ENCODE measurements around the gene RASEF. TPM values are rescaled to one million over a fixed set of nuclear protein-coding genes. Genes with fewer than 3 reads are reported as not detected.

RASEF gene
- total RNA-seq, 2 donors from 2014 or later = not detected

- no peak overlapping the region for H3K27ac Mint-ChIP-seq
- no peak overlapping the region for H3K4me3 Mint-ChIP-seq
- ATAC-seq = no peak
- DNase-seq (ENCODE audit: low spot score) = no peak
- H3K4me1 Mint-ChIP-seq (ENCODE audit: low read depth in 2 of 2) = no peaks in the 10 kb centered on the region
- no peaks in the 10 kb centered on the region for H3K36me3 Mint-ChIP-seq
- H3K9me3 Mint-ChIP-seq = peaks cover 5% of the 10 kb centered on the region
- H3K27me3 Mint-ChIP-seq = no peaks in the 10 kb centered on the region
Observed at GRCh38 chr9:82996941-82997340, 66.0 kb downstream of the RASEF start.

DNA sequence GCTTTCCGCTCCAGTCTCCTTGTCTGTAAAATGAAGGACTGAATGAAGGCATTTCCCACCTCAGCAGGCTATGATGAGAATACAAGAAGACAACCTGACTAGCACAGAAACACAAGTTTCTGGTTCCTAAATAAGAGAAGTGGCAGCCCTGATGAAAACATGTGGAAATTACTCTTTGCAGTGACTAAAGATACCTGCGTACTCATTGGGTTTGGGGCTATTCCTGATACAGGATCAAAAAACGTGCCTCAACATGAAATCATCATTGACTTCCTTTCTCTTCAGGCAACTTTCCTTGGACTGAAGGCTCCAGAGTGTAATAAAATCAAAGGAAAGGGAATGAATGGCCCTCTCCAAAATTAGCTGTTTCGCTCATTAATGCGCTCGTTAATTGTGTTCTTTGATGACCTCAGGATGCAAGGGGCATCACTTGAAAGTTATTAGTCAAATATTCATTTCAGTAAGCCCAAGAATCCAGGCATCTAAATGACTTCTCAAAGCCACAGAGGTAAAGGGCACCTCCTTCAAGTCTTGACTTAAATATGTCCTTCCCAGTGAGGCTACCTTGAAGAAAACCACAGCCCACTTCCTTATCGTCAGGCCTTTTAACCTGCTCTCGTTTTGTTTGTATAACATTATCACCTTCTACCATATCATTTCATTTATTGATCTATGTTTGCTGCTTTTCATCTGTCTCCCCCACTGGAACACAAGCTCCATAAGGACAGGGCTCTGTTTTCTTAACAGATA, 68.9 kb downstream of the RASEF start:
- ATAC-seq (no peak), DNase-seq (ENCODE audit: low spot score) (no peak)
- Mint-ChIP-seq H3K9me3 (peaks cover 5% of the 10 kb centered on the region), H3K36me3 (no peaks in the 10 kb centered on the region), H3K27ac (no peak overlapping the region), H3K4me3 (no peak overlapping the region), H3K27me3 (no peaks in the 10 kb centered on the region), H3K4me1 (ENCODE audit: low read depth in 2 of 2) (no peaks in the 10 kb centered on the region)

GRCh38 chr9:82991671-82992070, 71.3 kb downstream of the RASEF start:
- Mint-ChIP-seq H3K4me1 (ENCODE audit: low read depth in 2 of 2) (no peaks in the 10 kb centered on the region), H3K27ac (no peak overlapping the region), H3K27me3 (no peaks in the 10 kb centered on the region), H3K36me3 (no peaks in the 10 kb centered on the region), H3K9me3 (no peaks in the 10 kb centered on the region), H3K4me3 (no peak overlapping the region)
- ATAC-seq = no peak
- no peak for DNase-seq (ENCODE audit: low spot score)

- H3K4me3 Mint-ChIP-seq = no peak overlapping the region
- no peaks in the 10 kb centered on the region for H3K27me3 Mint-ChIP-seq
- ATAC-seq (no peak), DNase-seq (ENCODE audit: low spot score) (no peak)
- no peak overlapping the region for H3K27ac Mint-ChIP-seq
- H3K4me1 Mint-ChIP-seq (ENCODE audit: low read depth in 2 of 2) = no peaks in the 10 kb centered on the region
- no peaks in the 10 kb centered on the region for H3K36me3 Mint-ChIP-seq
- H3K9me3 Mint-ChIP-seq = peaks cover 2% of the 10 kb centered on the region
Observed at GRCh38 chr9:82989929-82990328, 73.0 kb downstream of the RASEF start.

GRCh38 chr9:82988488-82988887, 74.5 kb downstream of the RASEF start:
- no peak overlapping the region for H3K4me3 Mint-ChIP-seq
- H3K36me3 Mint-ChIP-seq = no peaks in the 10 kb centered on the region
- H3K27me3 Mint-ChIP-seq = no peaks in the 10 kb centered on the region
- H3K27ac Mint-ChIP-seq = no peak overlapping the region
- ATAC-seq (no peak), DNase-seq (ENCODE audit: low spot score) (no peak)
- no peaks in the 10 kb centered on the region for H3K4me1 Mint-ChIP-seq (ENCODE audit: low read depth in 2 of 2)
- H3K9me3 Mint-ChIP-seq = peaks cover 4% of the 10 kb centered on the region

DNA sequence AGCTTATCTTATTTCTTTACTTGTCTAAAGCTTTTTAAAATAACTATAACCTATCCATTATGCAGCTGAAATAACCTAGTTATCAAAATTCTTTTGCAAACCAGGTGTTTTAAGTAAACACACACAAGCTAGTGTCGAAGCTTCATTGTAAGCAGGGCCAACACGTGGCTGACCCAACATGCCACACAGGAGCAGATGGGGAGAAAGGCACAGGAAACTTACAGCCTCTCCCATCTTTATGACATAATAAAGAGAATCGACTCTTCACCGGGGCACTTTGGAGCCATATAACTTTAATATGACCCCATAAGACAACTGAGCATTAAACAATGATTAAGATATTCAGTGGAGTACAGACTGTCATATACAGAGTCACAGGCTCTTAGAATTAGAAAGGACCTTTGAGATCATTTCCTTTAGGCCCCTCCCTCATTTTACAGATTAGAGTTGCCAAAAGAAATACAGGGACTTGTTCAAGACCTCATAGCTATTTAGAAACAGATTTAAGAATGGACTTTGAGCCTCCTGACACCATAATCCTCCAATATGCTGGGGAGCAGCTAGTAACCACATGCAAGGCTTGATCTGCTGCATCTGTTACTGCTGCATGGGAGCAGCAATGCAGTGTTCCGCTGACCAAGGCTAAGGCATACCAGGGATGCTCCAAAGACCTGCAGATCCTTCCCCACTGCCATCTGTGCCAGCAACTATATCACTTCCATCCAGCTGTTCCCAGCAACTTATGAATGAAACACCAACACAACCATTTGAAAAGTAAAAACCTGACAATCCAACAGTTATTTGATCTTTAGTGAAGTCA, 75.4 kb downstream of the RASEF start:
- Mint-ChIP-seq H3K36me3 (no peaks in the 10 kb centered on the region), H3K4me1 (ENCODE audit: low read depth in 2 of 2) (no peaks in the 10 kb centered on the region), H3K4me3 (no peak overlapping the region), H3K27ac (no peak overlapping the region), H3K9me3 (peaks cover 4% of the 10 kb centered on the region), H3K27me3 (no peaks in the 10 kb centered on the region)
- ATAC-seq (no peak), DNase-seq (ENCODE audit: low spot score) (no peak)

GRCh38 chr9:82981552-82981951, 81.4 kb downstream of the RASEF start:
- Mint-ChIP-seq H3K27ac (no peak overlapping the region), H3K4me1 (ENCODE audit: low read depth in 2 of 2) (no peaks in the 10 kb centered on the region), H3K4me3 (no peak overlapping the region), H3K27me3 (no peaks in the 10 kb centered on the region), H3K9me3 (peaks cover 4% of the 10 kb centered on the region), H3K36me3 (no peaks in the 10 kb centered on the region)
- no peak for DNase-seq (ENCODE audit: low spot score)
- no peak for ATAC-seq

GRCh38 chr9:82975176-82975575, 87.8 kb downstream of the RASEF start:
- no peak overlapping the region for H3K4me3 Mint-ChIP-seq
- H3K27ac Mint-ChIP-seq = no peak overlapping the region
- H3K27me3 Mint-ChIP-seq = no peaks in the 10 kb centered on the region

GRCh38 chr9:82972446-82972845, 90.5 kb downstream of the RASEF start:
- ATAC-seq (no peak), DNase-seq (ENCODE audit: low spot score) (no peak)
- Mint-ChIP-seq H3K36me3 (no peaks in the 10 kb centered on the region), H3K4me1 (ENCODE audit: low read depth in 2 of 2) (no peaks in the 10 kb centered on the region), H3K27me3 (no peaks in the 10 kb centered on the region), H3K4me3 (no peak overlapping the region), H3K9me3 (peaks cover 8% of the 10 kb centered on the region), H3K27ac (no peak overlapping the region)

More at GRCh38 chr9:82975176-82975575, 87.8 kb downstream of the RASEF start:
- ATAC-seq = no peak
- DNase-seq (ENCODE audit: low spot score) = no peak
- Mint-ChIP-seq H3K9me3 (peaks cover 8% of the 10 kb centered on the region), H3K4me1 (ENCODE audit: low read depth in 2 of 2) (no peaks in the 10 kb centered on the region), H3K36me3 (no peaks in the 10 kb centered on the region)

- DNase-seq (ENCODE audit: low spot score) = no peak
- H3K4me3 Mint-ChIP-seq = no peak overlapping the region
- no peaks in the 10 kb centered on the region for H3K36me3 Mint-ChIP-seq
- no peaks in the 10 kb centered on the region for H3K27me3 Mint-ChIP-seq
- H3K4me1 Mint-ChIP-seq (ENCODE audit: low read depth in 2 of 2) = no peaks in the 10 kb centered on the region
- H3K9me3 Mint-ChIP-seq = peaks cover 8% of the 10 kb centered on the region
- H3K27ac Mint-ChIP-seq = no peak overlapping the region
- ATAC-seq = no peak
Observed at GRCh38 chr9:82970359-82970758, 92.6 kb downstream of the RASEF start.

GRCh38 chr9:82969291-82969690, 93.7 kb downstream of the RASEF start:
- H3K36me3 Mint-ChIP-seq = no peaks in the 10 kb centered on the region
- DNase-seq (ENCODE audit: low spot score) (no peak), ATAC-seq (no peak)
- H3K27me3 Mint-ChIP-seq = peaks cover 0 to 2% of the 10 kb centered on the region in 2 donors
- no peak overlapping the region for H3K4me3 Mint-ChIP-seq
- peaks cover 5% of the 10 kb centered on the region for H3K9me3 Mint-ChIP-seq
- no peak overlapping the region for H3K27ac Mint-ChIP-seq
- no peaks in the 10 kb centered on the region for H3K4me1 Mint-ChIP-seq (ENCODE audit: low read depth in 2 of 2)

- no peaks in the 10 kb centered on the region for H3K4me1 Mint-ChIP-seq (ENCODE audit: low read depth in 2 of 2)
- peaks cover 5% of the 10 kb centered on the region for H3K9me3 Mint-ChIP-seq
- ATAC-seq = no peak
Observed at GRCh38 chr9:82968816-82969215, 94.1 kb downstream of the RASEF start.

DNA sequence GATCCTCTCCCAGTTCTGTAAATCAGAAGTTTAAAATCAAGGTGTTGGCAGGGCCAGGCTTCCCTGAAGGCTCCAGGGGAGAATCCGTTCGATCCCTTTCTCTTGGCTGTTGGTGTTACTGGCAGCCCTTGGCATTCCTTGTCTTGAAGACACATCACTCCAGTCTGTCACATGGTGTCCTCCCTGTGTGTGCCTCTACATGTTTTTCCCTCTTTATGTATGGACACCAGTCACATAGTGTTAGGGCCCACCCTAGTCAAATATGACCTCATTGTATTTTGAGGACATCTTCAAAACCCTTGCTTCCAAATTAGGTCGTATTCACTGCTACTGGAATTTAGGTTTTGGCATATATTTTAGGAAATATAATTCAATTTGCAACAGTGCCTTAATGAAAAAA, 94.6 kb downstream of the RASEF start:
- Mint-ChIP-seq H3K27me3 (peaks cover 0 to 2% of the 10 kb centered on the region in 2 donors), H3K27ac (no peak overlapping the region), H3K36me3 (no peaks in the 10 kb centered on the region), H3K9me3 (peaks cover under 1% of the 10 kb centered on the region), H3K4me3 (no peak overlapping the region), H3K4me1 (ENCODE audit: low read depth in 2 of 2) (no peaks in the 10 kb centered on the region)
- ATAC-seq (no peak), DNase-seq (ENCODE audit: low spot score) (no peak)

More at GRCh38 chr9:82968816-82969215, 94.1 kb downstream of the RASEF start:
- no peak overlapping the region for H3K4me3 Mint-ChIP-seq
- no peak overlapping the region for H3K27ac Mint-ChIP-seq
- DNase-seq (ENCODE audit: low spot score) = no peak
- H3K36me3 Mint-ChIP-seq = no peaks in the 10 kb centered on the region
- peaks cover 0 to 2% of the 10 kb centered on the region in 2 donors for H3K27me3 Mint-ChIP-seq

DNA sequence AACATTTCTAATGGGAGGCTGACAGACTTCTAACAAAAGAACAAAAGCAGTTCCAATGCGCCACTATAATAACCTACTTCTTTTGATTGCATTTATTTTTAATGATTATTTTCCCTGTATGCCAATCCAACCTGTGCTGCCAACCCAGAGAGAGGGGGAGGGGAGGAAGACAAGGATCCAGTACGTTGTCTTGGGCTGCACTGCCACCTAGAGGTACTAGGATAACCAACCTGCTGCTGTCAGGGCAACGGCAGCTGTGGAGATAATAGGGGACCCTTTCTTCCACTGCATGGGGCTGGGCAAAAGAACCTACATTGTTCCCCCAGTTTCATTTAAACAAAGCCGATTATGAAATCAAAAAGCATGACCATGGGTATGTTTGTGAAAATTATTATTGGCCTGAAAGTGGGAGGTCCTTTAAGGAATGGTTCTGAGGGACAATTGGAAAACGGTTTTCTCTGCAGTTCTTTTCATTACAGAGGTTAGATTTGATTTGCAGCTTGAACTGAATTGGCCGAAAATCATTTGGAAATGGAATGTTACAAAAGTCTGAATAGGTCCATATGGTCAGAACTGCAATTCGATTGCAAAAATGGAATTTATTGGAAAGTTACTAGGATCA, 101.3 kb downstream of the RASEF start:
- DNase-seq (ENCODE audit: low spot score) (no peak), ATAC-seq (peak in 1 of 2 donors; percentile 59)
- H3K27ac Mint-ChIP-seq = no peak overlapping the region
- no peak overlapping the region for H3K4me3 Mint-ChIP-seq
- no peaks in the 10 kb centered on the region for H3K9me3 Mint-ChIP-seq
- no peaks in the 10 kb centered on the region for H3K36me3 Mint-ChIP-seq
- H3K4me1 Mint-ChIP-seq (ENCODE audit: low read depth in 2 of 2) = no peaks in the 10 kb centered on the region
- H3K27me3 Mint-ChIP-seq = peaks cover 0 to 2% of the 10 kb centered on the region in 2 donors
